Mesenchymal stem cell (in vitro differentiated cells and primary cell): ENCODE results near the gene PTPRN2.

Source experiments
- DNase-seq: peaks from one replicate; pipeline ENCODE4 v3.0.0-alpha.2; 2013
- H2AFZ ChIP-seq: one replicate; pipeline ENCODE4 v1.6.1; 2013; ENCODE audit warnings: low read depth, mild to moderate bottlenecking, control low read depth, inconsistent platforms, low read length, moderate library complexity
- H2AK5ac ChIP-seq: 2 replicates; pipeline ENCODE4 v1.6.1; 2013; ENCODE audit warnings: low read length, moderate library complexity, mild to moderate bottlenecking, inconsistent platforms; ENCODE audit not compliant: severe bottlenecking
- H2BK120ac ChIP-seq: one replicate; pipeline ENCODE4 v1.6.1; 2013; ENCODE audit warnings: low read depth, mild to moderate bottlenecking, inconsistent platforms, low read length, moderate library complexity
- H2BK12ac ChIP-seq, 2 experiments: one replicate each; pipeline ENCODE4 v1.6.1; 2013; ENCODE audit warnings: inconsistent platforms in 2 of 2, low read length in 2 of 2, mild to moderate bottlenecking in 2 of 2, moderate library complexity in 2 of 2, control low read depth in 1 of 2
- H2BK15ac ChIP-seq: one replicate; pipeline ENCODE4 v1.6.1; 2013; ENCODE audit warnings: mild to moderate bottlenecking, low read depth, inconsistent platforms; ENCODE audit not compliant: poor library complexity, severe bottlenecking
- H2BK5ac ChIP-seq: 2 replicates; pipeline ENCODE4 v1.6.1; 2013; ENCODE audit warnings: low read depth, mild to moderate bottlenecking, low read length, control low read depth, inconsistent platforms; ENCODE audit not compliant: poor library complexity, severe bottlenecking
- H3K14ac ChIP-seq, 2 experiments: one replicate each; pipeline ENCODE4 v1.6.1; 2013; ENCODE audit warnings: inconsistent platforms in 2 of 2, low read length in 2 of 2, control low read depth in 1 of 2, mild to moderate bottlenecking in 1 of 2, moderate library complexity in 1 of 2
- H3K18ac ChIP-seq, 2 experiments: one replicate each; pipeline ENCODE4 v1.6.1; 2013; ENCODE audit warnings: inconsistent platforms in 2 of 2, low read length in 2 of 2, control low read depth in 1 of 2, low read depth in 1 of 2, mild to moderate bottlenecking in 1 of 2
- H3K23ac ChIP-seq, 2 experiments: one replicate each; pipeline ENCODE4 v1.6.1; 2013; ENCODE audit warnings: inconsistent platforms in 2 of 2, low read length in 2 of 2, mild to moderate bottlenecking in 2 of 2, moderate library complexity in 2 of 2, control low read depth in 1 of 2
- H3K27ac ChIP-seq: 2 replicates; pipeline ENCODE4 v1.5.1; 2013; ENCODE audit warnings: mild to moderate bottlenecking, moderate library complexity, low read length, control low read depth, inconsistent platforms; ENCODE audit not compliant: poor library complexity, severe bottlenecking
- H3K27me3 ChIP-seq, 2 experiments: 2 replicates each; pipeline versions ENCODE4 v1.6.1 to v1.7.0; 2013; ENCODE audit warnings: low read length in 2 of 2, mild to moderate bottlenecking in 2 of 2, moderate library complexity in 2 of 2, control low read depth in 1 of 2, inconsistent platforms in 1 of 2; ENCODE audit not compliant: control insufficient read depth in 1 of 2, insufficient read depth in 1 of 2
- H3K36me3 ChIP-seq, 2 experiments: 2 replicates each; pipeline versions ENCODE4 v1.6.1 to v1.7.0; 2013; ENCODE audit warnings: low read length in 2 of 2, control low read depth in 1 of 2, inconsistent platforms in 1 of 2, low read depth in 1 of 2, mild to moderate bottlenecking in 1 of 2; ENCODE audit not compliant: insufficient read depth in 2 of 2, control insufficient read depth in 1 of 2
- H3K4ac ChIP-seq, 2 experiments: one replicate each; pipeline ENCODE4 v1.6.1; 2013; ENCODE audit warnings: inconsistent platforms in 2 of 2, low read length in 2 of 2, mild to moderate bottlenecking in 2 of 2, moderate library complexity in 2 of 2, control low read depth in 1 of 2, low read depth in 1 of 2
- H3K4me1 ChIP-seq: 2 replicates; pipeline ENCODE4 v1.6.1; 2013; ENCODE audit warnings: low read depth, low read length, control low read depth; ENCODE audit not compliant: control insufficient read depth, insufficient read depth
- H3K4me2 ChIP-seq: 2 replicates; pipeline ENCODE4 v1.6.1; 2013; ENCODE audit warnings: low read length, mild to moderate bottlenecking, inconsistent platforms; ENCODE audit not compliant: poor library complexity, severe bottlenecking
- H3K4me3 ChIP-seq, 2 experiments: 2 replicates each; pipeline versions ENCODE4 v1.5.1 to v1.7.0; 2013; ENCODE audit warnings: low read length in 2 of 2, mild to moderate bottlenecking in 2 of 2, control low read depth in 1 of 2, low read depth in 1 of 2; ENCODE audit not compliant: insufficient read depth in 1 of 2
- H3K79me1 ChIP-seq: replicated peaks from 2 replicates; pipeline ENCODE4 v1.6.1; 2013; ENCODE audit warnings: mild to moderate bottlenecking, control low read depth, low read length, inconsistent platforms; ENCODE audit not compliant: poor library complexity, severe bottlenecking
- H3K9ac ChIP-seq: 2 replicates; pipeline ENCODE4 v1.7.0; 2013; ENCODE audit warnings: mild to moderate bottlenecking, low read length, moderate library complexity
- H3K9me3 ChIP-seq: 2 replicates; pipeline ENCODE4 v1.7.0; 2013; ENCODE audit warnings: mild to moderate bottlenecking, low read length; ENCODE audit not compliant: control insufficient read depth
- H4K8ac ChIP-seq: one replicate; pipeline ENCODE4 v1.6.1; 2013; ENCODE audit warnings: inconsistent platforms, mild to moderate bottlenecking, low read length, moderate library complexity
- H4K91ac ChIP-seq: one replicate; pipeline ENCODE4 v1.6.1; 2013; ENCODE audit warnings: mild to moderate bottlenecking, low read length, inconsistent platforms
- WGBS: methylation state at CpG from one replicate; pipeline ENCODE4 v1.1.7; 2013; ENCODE audit warnings: mixed read lengths; 5-methylcytosine and 5-hydroxymethylcytosine counted together

PTPRN2 gene

GRCh38 chr7:157676001-157676400 lies 911.6 kb downstream of the PTPRN2 start:
- no peak overlapping the region for H3K23ac ChIP-seq
- H3K4me2 ChIP-seq = no peak overlapping the region
- no peak overlapping the region for H3K27ac ChIP-seq
- no peak overlapping the region for H2BK15ac ChIP-seq
- no peak overlapping the region for H2BK120ac ChIP-seq
- no peak overlapping the region for H3K14ac ChIP-seq
- no peaks in the 10 kb centered on the region for H3K79me1 ChIP-seq
- no peak overlapping the region for H3K9ac ChIP-seq
- H3K4me1 ChIP-seq = no peaks in the 10 kb centered on the region
- no peak for DNase-seq
- no peak overlapping the region for H3K4me3 ChIP-seq
- H3K27me3 ChIP-seq = peaks cover 21 to 42% of the 10 kb centered on the region in 2 experiments
- 72% methylated on average over 11 of the region's 11 CpGs for WGBS
- H2BK5ac ChIP-seq = no peak overlapping the region
- H2AFZ ChIP-seq = no peak overlapping the region
- no peaks in the 10 kb centered on the region for H3K36me3 ChIP-seq
- no peak overlapping the region for H4K8ac ChIP-seq
- H2AK5ac ChIP-seq = no peak overlapping the region
- H4K91ac ChIP-seq = no peak overlapping the region
- no peak overlapping the region for H2BK12ac ChIP-seq
- H3K9me3 ChIP-seq = no peaks in the 10 kb centered on the region
- H3K4ac ChIP-seq = no peak overlapping the region
- H3K18ac ChIP-seq = no peak overlapping the region

GRCh38 chr7:157675427-157675927 lies 912.1 kb downstream of the PTPRN2 start:
- Histone ChIP-seq H3K9me3 (no peaks in the 10 kb centered on the region), H3K4me2 (no peak overlapping the region), H3K36me3 (no peaks in the 10 kb centered on the region), H2AFZ (no peak overlapping the region), H3K79me1 (no peaks in the 10 kb centered on the region), H3K18ac (no peak overlapping the region), H2AK5ac (no peak overlapping the region), H2BK5ac (no peak overlapping the region), H3K4ac (no peak overlapping the region), H4K8ac (no peak overlapping the region), H3K14ac (no peak overlapping the region), H3K4me1 (no peaks in the 10 kb centered on the region), H2BK12ac (no peak overlapping the region), H3K23ac (no peak overlapping the region), H3K4me3 (no peak overlapping the region), H2BK15ac (no peak overlapping the region), H4K91ac (no peak overlapping the region), H2BK120ac (no peak overlapping the region), H3K9ac (no peak overlapping the region), H3K27me3 (peaks cover 22 to 39% of the 10 kb centered on the region in 2 experiments), H3K27ac (no peak overlapping the region)
- 89% methylated on average over 21 of the region's 21 CpGs for WGBS
- DNase-seq = no peak

- no peaks in the 10 kb centered on the region for H3K36me3 ChIP-seq
- H3K14ac ChIP-seq = no peak overlapping the region
- H4K8ac ChIP-seq = no peak overlapping the region
- H2BK5ac ChIP-seq = no peak overlapping the region
- H3K4ac ChIP-seq = no peak overlapping the region
- H3K18ac ChIP-seq = no peak overlapping the region
- no peak overlapping the region for H3K4me3 ChIP-seq
- no peak overlapping the region for H3K27ac ChIP-seq
- no peak overlapping the region for H3K9ac ChIP-seq
- H4K91ac ChIP-seq = no peak overlapping the region
- H2BK15ac ChIP-seq = no peak overlapping the region
- no peak overlapping the region for H2BK120ac ChIP-seq
- no peaks in the 10 kb centered on the region for H3K79me1 ChIP-seq
- no peak overlapping the region for H2AFZ ChIP-seq
- H3K9me3 ChIP-seq = no peaks in the 10 kb centered on the region
- DNase-seq = no peak
- H3K27me3 ChIP-seq = peaks cover 25 to 40% of the 10 kb centered on the region in 2 experiments
- no peak overlapping the region for H3K23ac ChIP-seq
- H2BK12ac ChIP-seq = no peak overlapping the region
- no peak overlapping the region for H3K4me2 ChIP-seq
- H2AK5ac ChIP-seq = no peak overlapping the region
- H3K4me1 ChIP-seq = no peaks in the 10 kb centered on the region
- WGBS = 89% methylated on average over 30 of the region's 30 CpGs
These were observed 912.8 kb downstream of the PTPRN2 start for GRCh38 chr7:157674715-157675426.

- Histone ChIP-seq H3K79me1 (no peaks in the 10 kb centered on the region), H3K4me3 (no peak overlapping the region), H3K4ac (no peak overlapping the region), H3K27me3 (peaks cover 25 to 41% of the 10 kb centered on the region in 2 experiments), H3K27ac (no peak overlapping the region), H3K9me3 (no peaks in the 10 kb centered on the region), H3K14ac (no peak overlapping the region), H3K4me1 (no peaks in the 10 kb centered on the region), H2BK12ac (no peak overlapping the region), H2BK15ac (no peak overlapping the region), H3K36me3 (no peaks in the 10 kb centered on the region), H3K23ac (no peak overlapping the region), H3K18ac (no peak overlapping the region), H2AFZ (no peak overlapping the region), H2BK120ac (no peak overlapping the region), H2BK5ac (no peak overlapping the region), H4K91ac (no peak overlapping the region), H3K4me2 (no peak overlapping the region), H4K8ac (no peak overlapping the region), H2AK5ac (no peak overlapping the region), H3K9ac (no peak overlapping the region)
- 81% methylated on average over 28 of the region's 28 CpGs for WGBS
- DNase-seq = no peak
These were observed 913.5 kb downstream of the PTPRN2 start for GRCh38 chr7:157674027-157674714.
